WTC11 (cell line): ENCODE measurements around the gene SCML1. TPM values are rescaled to one million over a fixed set of nuclear protein-coding genes. Genes with fewer than 3 reads are reported as not detected.

Experiments used
- ATAC-seq: fragments of 200-7000 bp; cut with Tn5 transposase; 2 replicates; pipeline ENCODE4 v1.10.0; 2021; ENCODE audit warnings: mild to moderate bottlenecking, moderate library complexity
- CTCF ChIA-PET: fragments of 300-600 bp; sonication (Branson Sonifier 250); formaldehyde crosslinking; loops from one replicate; lab custom pipeline; 2021; ENCODE audit warnings: antibody characterized with exemption; lab: Charles Lee
- POLR2A ChIA-PET: fragments of 350-600 bp; sonication (Branson Sonifier 250); formaldehyde crosslinking; loops from one replicate; lab custom pipeline; 2021; ENCODE audit warnings: antibody characterized with exemption; lab: Charles Lee
- DNase-seq: peaks from one replicate; pipeline ENCODE4 v3.0.0; 2021; ENCODE audit warnings: low spot score
- H3K27ac Mint-ChIP-seq: 2 replicates; pipeline ENCODE4 v1.8.0; 2021; ENCODE audit warnings: mixed read lengths
- H3K27me3 Mint-ChIP-seq: 2 replicates; pipeline ENCODE4 v1.8.0; 2021; ENCODE audit warnings: low read depth, mild to moderate bottlenecking, moderate library complexity, mixed read lengths
- H3K36me3 Mint-ChIP-seq: 2 replicates; pipeline ENCODE4 v1.8.0; 2021; ENCODE audit warnings: mixed read lengths
- H3K4me1 Mint-ChIP-seq: 2 replicates; pipeline ENCODE4 v1.8.0; 2022; ENCODE audit warnings: mixed read lengths
- H3K4me3 Mint-ChIP-seq: 2 replicates; pipeline ENCODE4 v1.8.0; 2021; ENCODE audit warnings: mild to moderate bottlenecking, moderate library complexity, mixed read lengths
- H3K9me3 Mint-ChIP-seq: 2 replicates; pipeline ENCODE4 v1.8.0; 2021; ENCODE audit warnings: mixed read lengths
- CBFB ChIP-seq: sonication (generic); formaldehyde crosslinking; IDR thresholded peaks from 2 replicates; pipeline ENCODE4 v1.8.1; 2022; ENCODE audit warnings: mild to moderate bottlenecking, low read depth, missing genetic modification reagents
- CDX4 ChIP-seq: fragments of 250-450 bp; sonication (Bioruptor Pico); IDR thresholded peaks from 2 replicates; pipeline ENCODE4 v1.9.0; 2021; ENCODE audit warnings: moderate library complexity, mild to moderate bottlenecking, inconsistent platforms, borderline replicate concordance
- ESRRA ChIP-seq: sonication (generic); formaldehyde crosslinking; IDR thresholded peaks from 2 replicates; pipeline ENCODE4 v1.8.1; 2022; ENCODE audit warnings: mild to moderate bottlenecking, missing genetic modification reagents, borderline replicate concordance
- FOXP1 ChIP-seq: sonication (generic); formaldehyde crosslinking; IDR thresholded peaks from 2 replicates; pipeline ENCODE4 v1.8.0; 2022; ENCODE audit warnings: missing genetic modification reagents, mild to moderate bottlenecking, moderate library complexity, borderline replicate concordance
- FOXP4 ChIP-seq: sonication (generic); formaldehyde crosslinking; IDR thresholded peaks from 2 replicates; pipeline ENCODE4 v1.8.0; 2022; ENCODE audit warnings: mild to moderate bottlenecking, missing genetic modification reagents
- GABPB1 ChIP-seq: sonication (generic); formaldehyde crosslinking; IDR thresholded peaks from 2 replicates; pipeline ENCODE4 v1.8.1; 2023; ENCODE audit warnings: mild to moderate bottlenecking, missing genetic modification reagents
- GRHL2 ChIP-seq: fragments of 250-450 bp; sonication (Bioruptor Pico); IDR thresholded peaks from 2 replicates; pipeline ENCODE4 v1.8.0; 2022; ENCODE audit warnings: mild to moderate bottlenecking, moderate library complexity; ENCODE audit not compliant: insufficient replicate concordance, severe bottlenecking
- GTF2I ChIP-seq: fragments of 250-450 bp; sonication (Bioruptor Pico); conservative IDR thresholded peaks from 2 replicates; pipeline ENCODE4 v1.4.0; 2021; ENCODE audit warnings: mild to moderate bottlenecking
- NFE2L1 ChIP-seq: sonication (generic); formaldehyde crosslinking; IDR thresholded peaks from 2 replicates; pipeline ENCODE4 v1.8.1; 2023; ENCODE audit warnings: missing genetic modification reagents
- TCF7 ChIP-seq: sonication (generic); formaldehyde crosslinking; IDR thresholded peaks from 2 replicates; pipeline ENCODE4 v1.8.0; 2022; ENCODE audit warnings: mild to moderate bottlenecking, low read depth, missing genetic modification reagents, moderate library complexity
- TEAD4 ChIP-seq: sonication (generic); formaldehyde crosslinking; IDR thresholded peaks from 2 replicates; pipeline ENCODE4 v1.8.0; 2022; ENCODE audit warnings: mild to moderate bottlenecking, missing genetic modification reagents
- ZBTB21 ChIP-seq: sonication (generic); formaldehyde crosslinking; IDR thresholded peaks from 2 replicates; pipeline ENCODE4 v1.8.1; 2023; ENCODE audit warnings: mild to moderate bottlenecking, missing genetic modification reagents, borderline replicate concordance
- ZNF232 ChIP-seq: sonication (generic); formaldehyde crosslinking; IDR thresholded peaks from 2 replicates; pipeline ENCODE4 v1.8.0; 2022; ENCODE audit warnings: mild to moderate bottlenecking, missing genetic modification reagents
- ZNF423 ChIP-seq: fragments of 250-450 bp; sonication (Bioruptor Pico); IDR thresholded peaks from 2 replicates; pipeline ENCODE4 v2.1.2; 2022; ENCODE audit warnings: mild to moderate bottlenecking, moderate library complexity
- ZNF671 ChIP-seq: fragments of 250-450 bp; sonication (Bioruptor Pico); IDR thresholded peaks from 2 replicates; pipeline ENCODE4 v1.8.0; 2021; ENCODE audit warnings: mild to moderate bottlenecking
- total RNA-seq: library from RNA; stranded (reverse); gene quantifications from 3 replicates; pipeline ENCODE4 v1.2.3, GENCODE V29; 2021
- TF ChIP-seq, protein P1 (sequence below): sonication (generic); formaldehyde crosslinking; IDR thresholded peaks from 2 replicates; pipeline ENCODE4 v1.8.1; 2023; ENCODE audit warnings: mild to moderate bottlenecking, missing genetic modification reagents
- TF ChIP-seq, protein P2 (sequence below): sonication (generic); formaldehyde crosslinking; IDR thresholded peaks from 2 replicates; pipeline ENCODE4 v1.8.1; 2023; ENCODE audit warnings: mild to moderate bottlenecking, moderate library complexity, missing genetic modification reagents
- TF ChIP-seq, protein P3 (sequence below): sonication (generic); formaldehyde crosslinking; IDR thresholded peaks from 2 replicates; pipeline ENCODE4 v1.8.0; 2022; ENCODE audit warnings: missing genetic modification reagents
- TF ChIP-seq, protein P4 (sequence below): sonication (generic); formaldehyde crosslinking; IDR thresholded peaks from 2 replicates; pipeline ENCODE4 v1.8.0; 2023; ENCODE audit warnings: mild to moderate bottlenecking, missing genetic modification reagents
- TF ChIP-seq, protein P5 (sequence below): fragments of 250-450 bp; sonication (Bioruptor Pico); IDR thresholded peaks from 2 replicates; pipeline ENCODE4 v1.8.0; 2021; ENCODE audit warnings: mild to moderate bottlenecking
- TF ChIP-seq, protein P6 (sequence below): fragments of 200-600 bp; IDR thresholded peaks from 2 replicates; pipeline ENCODE4 v1.8.0; 2022; ENCODE audit warnings: antibody characterized with exemption

SCML1 gene
- total RNA-seq, 1 experiment from 2014 or later: 2.3 TPM

DNA sequence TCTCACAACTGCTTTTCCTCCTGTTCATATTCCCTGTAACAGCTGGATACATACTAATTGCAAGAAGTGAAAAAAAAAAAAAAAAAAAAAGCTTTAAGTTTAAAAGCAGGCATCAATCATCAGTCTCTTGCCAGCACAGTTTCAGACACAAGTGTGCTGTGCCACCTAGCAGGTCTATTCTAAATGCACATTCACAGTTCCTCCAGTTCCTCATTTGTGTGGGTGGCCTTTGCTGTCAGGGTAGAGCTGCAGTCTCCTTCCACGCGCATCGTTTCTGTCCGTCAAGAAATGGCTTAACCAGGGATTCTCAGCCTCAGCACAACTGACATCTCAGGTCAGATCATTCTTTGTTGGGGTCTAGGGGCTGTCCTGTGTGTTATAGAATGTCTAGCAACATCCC lies 61.6 kb downstream of the SCML1 start (continued):
- TF ChIP-seq, protein P1, sequence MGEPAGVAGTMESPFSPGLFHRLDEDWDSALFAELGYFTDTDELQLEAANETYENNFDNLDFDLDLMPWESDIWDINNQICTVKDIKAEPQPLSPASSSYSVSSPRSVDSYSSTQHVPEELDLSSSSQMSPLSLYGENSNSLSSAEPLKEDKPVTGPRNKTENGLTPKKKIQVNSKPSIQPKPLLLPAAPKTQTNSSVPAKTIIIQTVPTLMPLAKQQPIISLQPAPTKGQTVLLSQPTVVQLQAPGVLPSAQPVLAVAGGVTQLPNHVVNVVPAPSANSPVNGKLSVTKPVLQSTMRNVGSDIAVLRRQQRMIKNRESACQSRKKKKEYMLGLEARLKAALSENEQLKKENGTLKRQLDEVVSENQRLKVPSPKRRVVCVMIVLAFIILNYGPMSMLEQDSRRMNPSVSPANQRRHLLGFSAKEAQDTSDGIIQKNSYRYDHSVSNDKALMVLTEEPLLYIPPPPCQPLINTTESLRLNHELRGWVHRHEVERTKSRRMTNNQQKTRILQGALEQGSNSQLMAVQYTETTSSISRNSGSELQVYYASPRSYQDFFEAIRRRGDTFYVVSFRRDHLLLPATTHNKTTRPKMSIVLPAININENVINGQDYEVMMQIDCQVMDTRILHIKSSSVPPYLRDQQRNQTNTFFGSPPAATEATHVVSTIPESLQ (CRISPR knock-in tag): no peak
- TF ChIP-seq, protein P2, sequence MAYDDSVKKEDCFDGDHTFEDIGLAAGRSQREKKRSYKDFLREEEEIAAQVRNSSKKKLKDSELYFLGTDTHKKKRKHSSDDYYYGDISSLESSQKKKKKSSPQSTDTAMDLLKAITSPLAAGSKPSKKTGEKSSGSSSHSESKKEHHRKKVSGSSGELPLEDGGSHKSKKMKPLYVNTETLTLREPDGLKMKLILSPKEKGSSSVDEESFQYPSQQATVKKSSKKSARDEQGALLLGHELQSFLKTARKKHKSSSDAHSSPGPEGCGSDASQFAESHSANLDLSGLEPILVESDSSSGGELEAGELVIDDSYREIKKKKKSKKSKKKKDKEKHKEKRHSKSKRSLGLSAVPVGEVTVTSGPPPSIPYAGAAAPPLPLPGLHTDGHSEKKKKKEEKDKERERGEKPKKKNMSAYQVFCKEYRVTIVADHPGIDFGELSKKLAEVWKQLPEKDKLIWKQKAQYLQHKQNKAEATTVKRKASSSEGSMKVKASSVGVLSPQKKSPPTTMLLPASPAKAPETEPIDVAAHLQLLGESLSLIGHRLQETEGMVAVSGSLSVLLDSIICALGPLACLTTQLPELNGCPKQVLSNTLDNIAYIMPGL (CRISPR knock-in tag): no peak
- TF ChIP-seq, protein P3, sequence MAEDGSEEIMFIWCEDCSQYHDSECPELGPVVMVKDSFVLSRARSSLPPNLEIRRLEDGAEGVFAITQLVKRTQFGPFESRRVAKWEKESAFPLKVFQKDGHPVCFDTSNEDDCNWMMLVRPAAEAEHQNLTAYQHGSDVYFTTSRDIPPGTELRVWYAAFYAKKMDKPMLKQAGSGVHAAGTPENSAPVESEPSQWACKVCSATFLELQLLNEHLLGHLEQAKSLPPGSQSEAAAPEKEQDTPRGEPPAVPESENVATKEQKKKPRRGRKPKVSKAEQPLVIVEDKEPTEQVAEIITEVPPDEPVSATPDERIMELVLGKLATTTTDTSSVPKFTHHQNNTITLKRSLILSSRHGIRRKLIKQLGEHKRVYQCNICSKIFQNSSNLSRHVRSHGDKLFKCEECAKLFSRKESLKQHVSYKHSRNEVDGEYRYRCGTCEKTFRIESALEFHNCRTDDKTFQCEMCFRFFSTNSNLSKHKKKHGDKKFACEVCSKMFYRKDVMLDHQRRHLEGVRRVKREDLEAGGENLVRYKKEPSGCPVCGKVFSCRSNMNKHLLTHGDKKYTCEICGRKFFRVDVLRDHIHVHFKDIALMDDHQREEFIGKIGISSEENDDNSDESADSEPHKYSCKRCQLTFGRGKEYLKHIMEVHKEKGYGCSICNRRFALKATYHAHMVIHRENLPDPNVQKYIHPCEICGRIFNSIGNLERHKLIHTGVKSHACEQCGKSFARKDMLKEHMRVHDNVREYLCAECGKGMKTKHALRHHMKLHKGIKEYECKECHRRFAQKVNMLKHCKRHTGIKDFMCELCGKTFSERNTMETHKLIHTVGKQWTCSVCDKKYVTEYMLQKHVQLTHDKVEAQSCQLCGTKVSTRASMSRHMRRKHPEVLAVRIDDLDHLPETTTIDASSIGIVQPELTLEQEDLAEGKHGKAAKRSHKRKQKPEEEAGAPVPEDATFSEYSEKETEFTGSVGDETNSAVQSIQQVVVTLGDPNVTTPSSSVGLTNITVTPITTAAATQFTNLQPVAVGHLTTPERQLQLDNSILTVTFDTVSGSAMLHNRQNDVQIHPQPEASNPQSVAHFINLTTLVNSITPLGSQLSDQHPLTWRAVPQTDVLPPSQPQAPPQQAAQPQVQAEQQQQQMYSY (CRISPR knock-in tag): no peak
- no peak for TF ChIP-seq FOXP4 (CRISPR knock-in tag)
- TF ChIP-seq GABPB1: no peak

DNA sequence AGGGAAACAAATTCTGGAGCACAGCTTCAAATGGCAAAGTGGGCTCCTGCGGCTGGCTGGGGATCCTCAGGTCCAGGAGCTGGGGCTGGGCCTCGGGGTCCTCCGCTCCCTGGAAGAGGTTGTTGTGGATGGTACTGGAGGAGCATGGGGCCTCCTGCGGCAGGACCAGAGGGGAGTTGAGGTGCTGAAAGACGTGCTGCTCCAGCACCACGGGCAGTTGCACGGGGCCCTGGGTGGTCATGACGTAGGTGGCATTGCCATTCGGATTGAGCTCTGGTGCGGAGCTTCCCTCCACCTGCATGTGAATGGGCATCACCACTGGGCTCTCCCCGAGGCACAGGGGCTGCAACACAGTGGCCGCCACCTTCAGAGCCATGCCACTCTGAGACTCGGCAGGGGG lies 64.1 kb downstream of the SCML1 start:
- ChIA-PET CTCF (interaction anchor here (1.2 to 2.9 kb wide), 3 partner anchors 9 to 15 kb away, joined by 3 to 7 read pairs (median 5); no protein-coding TSS in a partner anchor), POLR2A (no interaction called here)
- Mint-ChIP-seq H3K4me1 (no peaks in the 10 kb centered on the region), H3K27me3 (no peaks in the 10 kb centered on the region; the same call in 1 of the 2 replicates), H3K27ac (no peak overlapping the region), H3K9me3 (no peaks in the 10 kb centered on the region), H3K4me3 (no peak overlapping the region), H3K36me3 (no peaks in the 10 kb centered on the region)
- DNase-seq: no peak
- ATAC-seq: no peak
- TF ChIP-seq ZBTB21 (CRISPR knock-in tag) (no peak), GTF2I (CRISPR knock-in tag) (no peak), ZNF423 (CRISPR knock-in tag) (no peak), CBFB (CRISPR knock-in tag) (no peak), NFE2L1 (CRISPR knock-in tag) (no peak), ZNF671 (CRISPR knock-in tag) (no peak), ZNF232 (no peak), CDX4 (CRISPR knock-in tag) (no peak), TEAD4 (CRISPR knock-in tag) (no peak), GRHL2 (CRISPR knock-in tag) (no peak), ESRRA (no peak), TCF7 (CRISPR knock-in tag) (no peak), FOXP1 (CRISPR knock-in tag) (no peak)
- TF ChIP-seq, protein P4, sequence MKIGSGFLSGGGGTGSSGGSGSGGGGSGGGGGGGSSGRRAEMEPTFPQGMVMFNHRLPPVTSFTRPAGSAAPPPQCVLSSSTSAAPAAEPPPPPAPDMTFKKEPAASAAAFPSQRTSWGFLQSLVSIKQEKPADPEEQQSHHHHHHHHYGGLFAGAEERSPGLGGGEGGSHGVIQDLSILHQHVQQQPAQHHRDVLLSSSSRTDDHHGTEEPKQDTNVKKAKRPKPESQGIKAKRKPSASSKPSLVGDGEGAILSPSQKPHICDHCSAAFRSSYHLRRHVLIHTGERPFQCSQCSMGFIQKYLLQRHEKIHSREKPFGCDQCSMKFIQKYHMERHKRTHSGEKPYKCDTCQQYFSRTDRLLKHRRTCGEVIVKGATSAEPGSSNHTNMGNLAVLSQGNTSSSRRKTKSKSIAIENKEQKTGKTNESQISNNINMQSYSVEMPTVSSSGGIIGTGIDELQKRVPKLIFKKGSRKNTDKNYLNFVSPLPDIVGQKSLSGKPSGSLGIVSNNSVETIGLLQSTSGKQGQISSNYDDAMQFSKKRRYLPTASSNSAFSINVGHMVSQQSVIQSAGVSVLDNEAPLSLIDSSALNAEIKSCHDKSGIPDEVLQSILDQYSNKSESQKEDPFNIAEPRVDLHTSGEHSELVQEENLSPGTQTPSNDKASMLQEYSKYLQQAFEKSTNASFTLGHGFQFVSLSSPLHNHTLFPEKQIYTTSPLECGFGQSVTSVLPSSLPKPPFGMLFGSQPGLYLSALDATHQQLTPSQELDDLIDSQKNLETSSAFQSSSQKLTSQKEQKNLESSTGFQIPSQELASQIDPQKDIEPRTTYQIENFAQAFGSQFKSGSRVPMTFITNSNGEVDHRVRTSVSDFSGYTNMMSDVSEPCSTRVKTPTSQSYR: no peak
- TF ChIP-seq, protein P5, sequence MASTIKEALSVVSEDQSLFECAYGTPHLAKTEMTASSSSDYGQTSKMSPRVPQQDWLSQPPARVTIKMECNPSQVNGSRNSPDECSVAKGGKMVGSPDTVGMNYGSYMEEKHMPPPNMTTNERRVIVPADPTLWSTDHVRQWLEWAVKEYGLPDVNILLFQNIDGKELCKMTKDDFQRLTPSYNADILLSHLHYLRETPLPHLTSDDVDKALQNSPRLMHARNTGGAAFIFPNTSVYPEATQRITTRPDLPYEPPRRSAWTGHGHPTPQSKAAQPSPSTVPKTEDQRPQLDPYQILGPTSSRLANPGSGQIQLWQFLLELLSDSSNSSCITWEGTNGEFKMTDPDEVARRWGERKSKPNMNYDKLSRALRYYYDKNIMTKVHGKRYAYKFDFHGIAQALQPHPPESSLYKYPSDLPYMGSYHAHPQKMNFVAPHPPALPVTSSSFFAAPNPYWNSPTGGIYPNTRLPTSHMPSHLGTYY (CRISPR knock-in tag): no peak
- TF ChIP-seq, protein P6, sequence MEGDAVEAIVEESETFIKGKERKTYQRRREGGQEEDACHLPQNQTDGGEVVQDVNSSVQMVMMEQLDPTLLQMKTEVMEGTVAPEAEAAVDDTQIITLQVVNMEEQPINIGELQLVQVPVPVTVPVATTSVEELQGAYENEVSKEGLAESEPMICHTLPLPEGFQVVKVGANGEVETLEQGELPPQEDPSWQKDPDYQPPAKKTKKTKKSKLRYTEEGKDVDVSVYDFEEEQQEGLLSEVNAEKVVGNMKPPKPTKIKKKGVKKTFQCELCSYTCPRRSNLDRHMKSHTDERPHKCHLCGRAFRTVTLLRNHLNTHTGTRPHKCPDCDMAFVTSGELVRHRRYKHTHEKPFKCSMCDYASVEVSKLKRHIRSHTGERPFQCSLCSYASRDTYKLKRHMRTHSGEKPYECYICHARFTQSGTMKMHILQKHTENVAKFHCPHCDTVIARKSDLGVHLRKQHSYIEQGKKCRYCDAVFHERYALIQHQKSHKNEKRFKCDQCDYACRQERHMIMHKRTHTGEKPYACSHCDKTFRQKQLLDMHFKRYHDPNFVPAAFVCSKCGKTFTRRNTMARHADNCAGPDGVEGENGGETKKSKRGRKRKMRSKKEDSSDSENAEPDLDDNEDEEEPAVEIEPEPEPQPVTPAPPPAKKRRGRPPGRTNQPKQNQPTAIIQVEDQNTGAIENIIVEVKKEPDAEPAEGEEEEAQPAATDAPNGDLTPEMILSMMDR: no peak
